GM12864 (cell line): ENCODE measurements around the gene PCDH9.

Source experiments
- DNase-seq: peaks from one replicate; pipeline ENCODE4 v3.0.0-alpha.2; 2011; ENCODE audit warnings: low read depth
- H3K4me3 ChIP-seq: 2 replicates; pipeline ENCODE4 v1.5.1; 2011; ENCODE audit warnings: mild to moderate bottlenecking, low read depth, low read length, control low read depth
- CTCF ChIP-seq: IDR thresholded peaks from 2 replicates; pipeline ENCODE4 v1.5.1; 2011; ENCODE audit warnings: low read depth, mild to moderate bottlenecking, moderate library complexity, low read length, control low read depth, inconsistent platforms; ENCODE audit errors: missing control alignments

Gene PCDH9

GRCh38 chr13:66577358-66577757, 652.8 kb downstream of the PCDH9 start:
- no peak for TF ChIP-seq CTCF

GRCh38 chr13:66576381-66576780, 653.8 kb downstream of the PCDH9 start:
- no peak for TF ChIP-seq CTCF
- no peak for DNase-seq
- no peak overlapping the region for H3K4me3 ChIP-seq

More at GRCh38 chr13:66577358-66577757, 652.8 kb downstream of the PCDH9 start:
- no peak overlapping the region for H3K4me3 ChIP-seq
- no peak for DNase-seq

GRCh38 chr13:66574606-66575005, 655.5 kb downstream of the PCDH9 start:
- TF ChIP-seq CTCF: no peak
- DNase-seq: no peak

GRCh38 chr13:66567899-66568612, 662.1 kb downstream of the PCDH9 start:
- DNase-seq: no peak
- no peak overlapping the region for H3K4me3 ChIP-seq
- no peak for TF ChIP-seq CTCF

More at GRCh38 chr13:66574606-66575005, 655.5 kb downstream of the PCDH9 start:
- no peak overlapping the region for H3K4me3 ChIP-seq

GRCh38 chr13:66565279-66565678, 664.9 kb downstream of the PCDH9 start:
- no peak overlapping the region for H3K4me3 ChIP-seq
- no peak for DNase-seq
- no peak for TF ChIP-seq CTCF

GRCh38 chr13:66563076-66563475, 667.1 kb downstream of the PCDH9 start:
- no peak overlapping the region for H3K4me3 ChIP-seq
- no peak for DNase-seq
- no peak for TF ChIP-seq CTCF

GRCh38 chr13:66562054-66562453, 668.1 kb downstream of the PCDH9 start:
- H3K4me3 ChIP-seq: no peak overlapping the region
- TF ChIP-seq CTCF: no peak
- DNase-seq: no peak
